ENCODE measurements around the gene SPR.

GRCh38 chr2:72915907-72916742 lies 28.9 kb downstream of the SPR start:
- TF ChIP-seq CTCF (conservative IDR thresholded peaks at IDR 0.05; ENCODE audit: low read length) (no peak), EZH2phosphoT487 (IDR thresholded peaks at IDR 0.05; ENCODE audit: borderline replicate concordance) (no peak)

All from Loucy (cell line).